HG03460 (cell line): ENCODE measurements around the gene LY86.
A peak's percentile ranks its signal among the peaks of the same experiment; 100 is the strongest.
"Not testable (repeated sequence)": the region's sequence is repeated elsewhere in the genome, so short reads cannot be mapped to it uniquely, and the experiment has no call there.

Experiments used
- ATAC-seq: cut with Tn5 transposase; IDR thresholded peaks from one replicate; pipeline ENCODE4 v1.9.1; 2021; ENCODE audit not compliant: unreplicated experiment

LY86 gene

DNA sequence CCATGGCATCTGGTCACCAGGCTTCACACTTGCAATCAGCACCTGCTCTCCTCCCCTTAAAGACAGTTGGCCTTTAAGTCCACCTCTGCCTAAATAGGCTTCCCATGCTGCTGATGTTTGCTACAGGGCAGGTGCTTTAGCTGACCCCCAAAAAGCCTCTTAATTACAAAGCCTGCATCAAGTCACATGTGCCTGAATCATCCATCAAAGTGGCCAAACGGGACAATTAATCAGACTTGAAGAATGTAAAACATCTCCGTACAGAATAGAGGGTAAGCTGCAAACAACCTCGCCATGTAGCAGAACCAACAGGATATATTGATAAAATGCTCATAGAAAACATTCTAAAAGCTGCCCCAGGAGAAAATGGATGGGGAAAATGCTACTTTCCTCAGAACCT is 7.4 kb downstream of the LY86 start:
- ATAC-seq = no peak

- no peak for ATAC-seq
These were observed 8.2 kb downstream of the LY86 start for GRCh38 chr6:6596529-6597328.

DNA sequence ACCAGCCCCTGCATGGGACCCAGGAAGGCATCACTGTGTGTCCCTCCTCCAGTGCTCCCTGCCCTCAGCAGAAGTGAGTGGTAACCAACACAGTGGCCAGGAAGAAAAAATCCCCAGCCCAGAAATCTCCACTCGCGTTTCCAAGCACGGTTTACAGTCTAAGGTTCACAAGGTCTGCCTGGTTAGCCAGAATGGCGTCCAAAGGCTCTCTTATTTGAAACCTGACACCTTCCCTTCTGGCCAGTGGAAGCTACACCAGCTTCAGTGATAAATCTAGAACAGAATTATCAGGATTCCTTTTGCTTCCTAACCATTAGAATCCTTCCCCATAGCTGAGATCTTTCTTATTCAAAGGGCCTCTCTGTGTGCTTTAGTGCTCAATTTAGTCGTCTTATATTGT is 9.2 kb downstream of the LY86 start:
- ATAC-seq = no peak

DNA sequence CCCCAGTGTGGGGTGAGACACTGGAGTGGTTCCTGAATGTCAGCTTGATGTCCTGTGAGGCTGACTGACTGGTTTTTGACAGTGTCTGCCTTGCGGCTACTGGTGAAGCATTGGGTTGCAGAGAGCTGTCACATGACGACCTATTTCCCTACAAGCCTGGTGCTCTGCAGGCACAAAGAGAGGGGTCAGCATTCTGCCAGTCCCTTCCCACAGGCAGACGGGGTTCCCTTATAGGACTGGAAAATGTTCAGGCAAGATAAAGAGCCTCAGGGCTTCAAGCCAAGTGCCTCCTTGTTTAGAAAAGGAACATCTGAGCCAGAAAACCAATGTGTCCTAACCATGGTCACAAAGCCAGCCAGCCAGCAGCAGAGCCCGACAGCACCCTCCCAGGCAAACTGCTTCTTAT is 11.0 kb downstream of the LY86 start:
- no peak for ATAC-seq

DNA sequence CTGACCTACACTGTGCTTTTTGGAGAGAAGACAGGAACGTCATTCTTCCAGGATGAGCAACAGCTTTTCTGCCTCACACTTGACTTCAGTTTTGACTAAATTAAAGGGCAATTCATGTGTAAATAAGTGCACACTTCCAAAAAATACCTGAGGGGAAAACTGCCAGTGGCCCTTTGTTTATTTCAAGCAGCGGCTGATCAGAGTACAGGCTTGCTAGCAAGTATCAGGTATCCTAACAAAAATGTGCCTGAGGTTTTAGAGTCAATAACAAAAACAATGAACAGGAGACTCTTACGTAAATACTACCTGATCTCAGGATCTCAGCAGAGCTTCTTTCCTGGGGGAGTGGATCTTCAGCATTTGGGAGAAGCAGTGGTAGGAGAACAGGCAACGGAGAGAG is 12.4 kb downstream of the LY86 start:
- no peak for ATAC-seq

- ATAC-seq = no peak
These were observed 13.7 kb downstream of the LY86 start for GRCh38 chr6:6602262-6602661.

GRCh38 chr6:6603317-6603716 is 14.8 kb downstream of the LY86 start:
- ATAC-seq = no peak

- no peak for ATAC-seq
These were observed 15.5 kb downstream of the LY86 start for GRCh38 chr6:6604015-6604414.

DNA sequence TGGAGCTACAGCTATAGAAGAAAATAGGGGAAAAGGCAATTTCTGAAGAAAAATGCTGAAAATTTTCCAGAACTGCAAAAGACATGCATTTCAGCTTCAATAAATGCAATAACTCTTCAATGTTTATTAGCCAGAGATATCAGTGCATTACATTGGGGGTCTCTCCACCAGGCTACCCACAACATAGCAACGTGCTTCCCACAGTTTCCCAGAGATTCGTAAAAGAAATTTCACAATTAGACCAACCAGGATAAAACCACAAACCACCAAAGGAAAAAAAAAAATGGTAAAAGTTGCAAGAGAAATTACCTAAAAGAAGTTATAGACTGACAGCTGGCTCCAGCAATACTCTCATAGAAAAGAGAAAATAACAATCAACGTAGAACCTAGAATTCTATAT is 16.0 kb downstream of the LY86 start:
- no peak for ATAC-seq

GRCh38 chr6:6605873-6606272 is 17.4 kb downstream of the LY86 start:
- ATAC-seq = no peak

DNA sequence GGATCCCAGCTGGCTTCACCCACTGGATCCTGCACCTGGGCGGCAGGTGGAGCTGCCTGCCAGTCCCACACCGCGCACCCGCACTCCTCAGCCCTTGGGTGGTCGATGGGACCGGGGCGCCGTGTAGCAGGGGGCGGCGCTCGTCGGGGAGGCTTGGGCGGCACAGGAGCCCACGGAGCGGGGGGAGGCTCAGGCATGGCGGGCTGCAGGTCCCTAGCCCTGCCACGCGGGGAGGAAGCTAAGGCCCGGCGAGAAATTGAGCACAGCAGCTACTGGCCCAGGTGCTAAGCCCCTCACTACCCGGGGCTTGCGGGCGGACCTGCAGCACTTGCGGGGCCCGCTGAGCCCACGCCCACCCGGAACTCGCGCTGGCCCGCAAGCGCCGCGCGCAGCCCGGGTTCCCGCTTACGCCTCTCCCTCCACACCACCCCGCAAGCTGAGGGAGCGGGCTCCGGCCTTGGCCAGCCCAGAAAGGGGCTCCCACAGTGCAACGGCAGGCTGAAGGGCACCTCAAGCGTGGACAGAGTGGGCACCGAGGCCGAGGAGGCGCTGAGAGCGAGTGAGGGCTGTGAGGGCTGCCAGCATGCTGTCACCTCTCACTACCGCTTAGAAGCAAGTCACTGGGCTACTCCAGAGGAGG is 18.0 kb downstream of the LY86 start:
- ATAC-seq = not testable (repeated sequence)

- no peak for ATAC-seq
These were observed 20.9 kb downstream of the LY86 start for GRCh38 chr6:6609450-6609849.

GRCh38 chr6:6610031-6610591 is 21.6 kb downstream of the LY86 start:
- ATAC-seq = peak; percentile 95

DNA sequence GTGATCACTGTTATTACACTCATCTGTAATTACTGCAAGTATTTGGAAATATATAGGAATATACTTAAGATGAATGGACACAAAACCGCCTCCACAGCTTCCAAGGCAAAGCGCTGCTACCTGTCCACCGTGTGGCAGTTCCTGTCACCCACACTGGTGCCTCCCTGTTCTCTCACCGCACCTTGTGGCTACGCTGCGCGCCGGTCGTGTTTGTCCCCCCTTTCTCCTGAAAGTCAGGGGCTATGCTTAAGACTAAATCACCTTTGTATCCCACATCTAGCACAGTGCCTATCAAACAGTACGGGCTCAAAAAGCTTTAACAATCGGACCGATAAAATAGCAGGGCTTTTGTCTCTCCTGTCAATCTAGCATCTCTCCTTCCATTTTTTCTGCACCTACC is 23.0 kb downstream of the LY86 start:
- ATAC-seq = no peak

DNA sequence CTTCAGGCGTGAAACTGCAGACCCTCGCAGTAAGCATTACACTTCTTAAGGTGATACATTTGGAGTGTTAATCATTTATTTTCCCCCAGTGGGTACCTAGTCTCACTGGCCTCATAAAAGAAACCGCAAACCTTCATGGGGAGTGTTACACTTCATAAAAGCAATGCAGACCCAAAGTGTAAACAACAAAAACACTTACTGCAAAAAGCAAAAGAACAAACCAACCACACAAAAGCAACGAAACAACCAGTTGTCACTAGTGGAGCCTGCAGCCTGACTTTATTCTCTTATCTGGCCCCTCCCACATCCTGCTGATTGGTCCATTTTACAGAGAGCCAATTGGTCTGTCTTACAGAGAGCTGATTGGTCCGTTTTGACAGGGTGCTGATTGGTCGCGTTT is 23.8 kb downstream of the LY86 start:
- no peak for ATAC-seq

GRCh38 chr6:6613103-6613718 is 24.7 kb downstream of the LY86 start:
- not testable (repeated sequence) for ATAC-seq

DNA sequence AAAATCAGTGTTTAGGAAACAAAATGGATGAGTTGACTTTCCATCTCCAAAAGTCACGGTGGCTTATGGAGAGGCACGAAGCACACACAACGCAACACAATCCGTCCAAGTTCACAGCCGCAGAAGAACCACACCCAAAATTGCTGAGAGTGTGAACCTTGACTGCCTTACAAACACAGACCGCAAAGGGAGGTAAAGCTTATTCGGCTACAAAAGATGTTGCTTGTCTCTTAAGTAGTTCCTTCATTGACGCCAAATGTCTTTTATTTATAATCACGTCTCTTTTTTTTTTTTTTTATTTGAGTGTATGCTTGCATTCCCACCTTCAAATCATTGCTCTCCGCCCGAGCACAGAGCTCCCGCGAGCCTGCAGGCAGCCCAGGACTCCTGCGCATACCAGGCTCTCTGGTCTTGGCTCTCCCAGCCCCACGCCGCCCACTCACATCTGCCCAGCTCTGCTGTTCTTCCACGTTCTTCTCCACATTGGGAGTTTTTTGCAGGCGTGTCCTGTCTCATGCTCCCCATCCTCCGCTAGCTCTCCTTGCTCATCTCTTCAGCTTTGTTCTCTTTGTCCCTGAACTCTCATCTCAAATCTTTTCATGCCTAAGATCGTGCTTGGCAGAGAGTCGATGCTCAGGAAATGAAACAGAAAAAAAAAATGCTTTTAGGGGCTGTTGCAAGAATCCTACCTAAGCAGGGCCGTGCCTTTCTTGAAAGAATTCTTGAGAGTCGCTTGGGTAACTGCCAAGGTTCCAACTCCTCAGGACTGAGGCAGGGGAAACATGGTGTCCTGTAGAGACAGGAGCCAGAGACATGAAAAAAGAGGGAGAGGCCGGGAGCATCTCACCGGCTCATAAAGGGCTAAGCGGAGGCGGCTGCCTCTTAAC is 25.8 kb downstream of the LY86 start:
- ATAC-seq = no peak

DNA sequence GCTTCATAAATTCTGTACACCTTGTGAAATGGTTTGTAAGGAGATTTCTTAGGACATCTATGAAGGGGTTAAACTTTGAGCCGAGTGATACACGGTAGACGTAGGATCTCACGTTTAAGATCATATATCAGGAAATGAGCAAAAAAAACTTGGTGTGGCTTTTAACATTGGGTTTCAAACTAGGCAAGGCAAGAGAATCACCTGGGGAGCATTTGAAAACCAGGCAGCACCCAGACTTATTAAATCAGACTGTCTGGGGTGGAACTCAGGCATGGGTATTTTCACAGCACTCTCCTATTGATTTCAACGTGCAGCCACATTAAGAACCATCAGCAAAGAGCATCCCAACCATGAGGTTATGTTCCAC is 26.4 kb downstream of the LY86 start:
- ATAC-seq = no peak

DNA sequence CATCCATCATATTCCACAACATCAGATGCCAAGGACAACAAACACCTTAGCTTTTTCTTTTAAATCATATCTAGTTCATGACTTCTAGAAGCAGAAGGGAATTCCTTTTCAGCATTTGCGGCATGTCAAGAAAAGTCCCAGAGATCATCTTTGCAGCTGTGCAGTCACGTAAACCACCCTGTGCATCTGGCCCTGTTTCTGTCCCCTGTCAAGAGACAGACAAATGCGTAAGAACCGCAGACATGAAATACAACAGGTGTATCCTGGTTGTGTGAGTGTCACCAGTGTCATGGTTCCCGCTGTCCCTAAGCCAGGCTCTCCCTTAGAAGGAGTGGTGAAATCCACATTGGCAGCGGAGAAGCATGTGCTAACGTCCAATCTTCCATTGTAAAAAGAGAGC is 28.1 kb downstream of the LY86 start:
- no peak for ATAC-seq

- no peak for ATAC-seq
These were observed 30.7 kb downstream of the LY86 start for GRCh38 chr6:6619021-6619794.
